H9 (cell line): ENCODE measurements around the gene AFF1. TPM values are rescaled to one million over a fixed set of nuclear protein-coding genes. Genes with fewer than 3 reads are reported as not detected.
"Not testable (repeated sequence)": the region's sequence is repeated elsewhere in the genome, so short reads cannot be mapped to it uniquely, and the experiment has no call there.

Experiments
- DNase-seq: peaks from one replicate; pipeline ENCODE4 v3.0.0-alpha.2; 2017
- H2AFZ ChIP-seq: one replicate; pipeline ENCODE4 v1.6.1; 2013; ENCODE audit warnings: mild to moderate bottlenecking, low read length, control low read depth, moderate library complexity
- H2AK5ac ChIP-seq: 2 replicates; pipeline ENCODE4 v1.6.1; 2013; ENCODE audit warnings: low read length, control low read depth, mixed read lengths; ENCODE audit not compliant: insufficient read length
- H2BK120ac ChIP-seq: one replicate; pipeline ENCODE4 v1.6.1; 2013; ENCODE audit warnings: low read depth, mild to moderate bottlenecking, low read length, control low read depth, inconsistent platforms; ENCODE audit not compliant: poor library complexity, severe bottlenecking
- H2BK12ac ChIP-seq: 2 replicates; pipeline ENCODE4 v1.6.1; 2013; ENCODE audit warnings: low read length, control low read depth, mixed read lengths, low read depth; ENCODE audit not compliant: insufficient read length
- H2BK15ac ChIP-seq: 2 replicates; pipeline ENCODE4 v1.6.1; 2013; ENCODE audit warnings: low read depth, low read length, control low read depth
- H2BK20ac ChIP-seq: one replicate; pipeline ENCODE4 v1.6.1; 2013; ENCODE audit warnings: low read depth, mild to moderate bottlenecking, low read length, control low read depth, inconsistent platforms; ENCODE audit not compliant: poor library complexity, severe bottlenecking
- H2BK5ac ChIP-seq: 2 replicates; pipeline ENCODE4 v1.6.1; 2013; ENCODE audit warnings: low read length, control low read depth, mixed read lengths; ENCODE audit not compliant: insufficient read length
- H3K14ac ChIP-seq: 2 replicates; pipeline ENCODE4 v1.6.1; 2013; ENCODE audit warnings: low read length, control low read depth; ENCODE audit not compliant: insufficient read depth
- H3K18ac ChIP-seq: 2 replicates; pipeline ENCODE4 v1.6.1; 2013; ENCODE audit warnings: low read depth, mild to moderate bottlenecking, mixed read lengths, low read length, control low read depth; ENCODE audit not compliant: insufficient read length
- H3K23ac ChIP-seq: 2 replicates; pipeline ENCODE4 v1.6.1; 2013; ENCODE audit warnings: low read length, control low read depth, mixed read lengths, low read depth; ENCODE audit not compliant: insufficient read length
- H3K23me2 ChIP-seq: 2 replicates; pipeline ENCODE4 v1.6.1; 2013; ENCODE audit warnings: low read depth, mild to moderate bottlenecking, mixed read lengths, low read length, control low read depth; ENCODE audit not compliant: insufficient read length, poor library complexity, severe bottlenecking
- H3K27ac ChIP-seq: 2 replicates; pipeline ENCODE4 v1.5.1; 2013; ENCODE audit warnings: low read length, control low read depth, mixed read lengths, low read depth; ENCODE audit not compliant: insufficient read length
- H3K27me3 ChIP-seq: 2 replicates; pipeline ENCODE4 v1.6.1; 2013; ENCODE audit warnings: low read length, control low read depth, inconsistent platforms; ENCODE audit not compliant: insufficient read depth
- H3K4ac ChIP-seq: 2 replicates; pipeline ENCODE4 v1.6.1; 2013; ENCODE audit warnings: low read depth, mild to moderate bottlenecking, control low read depth, inconsistent platforms, low read length, moderate library complexity
- H3K4me1 ChIP-seq: 2 replicates; pipeline ENCODE4 v1.6.1; 2013; ENCODE audit warnings: low read length, control low read depth, inconsistent platforms; ENCODE audit not compliant: insufficient read depth
- H3K4me2 ChIP-seq: 2 replicates; pipeline ENCODE4 v1.6.1; 2013; ENCODE audit warnings: low read length, control low read depth, mixed read lengths; ENCODE audit not compliant: insufficient read length, insufficient read depth
- H3K56ac ChIP-seq: 2 replicates; pipeline ENCODE4 v1.6.1; 2013; ENCODE audit warnings: low read depth, mild to moderate bottlenecking, mixed read lengths, low read length, control low read depth; ENCODE audit not compliant: insufficient read length
- H3K79me1 ChIP-seq: 2 replicates; pipeline ENCODE4 v1.6.1; 2013; ENCODE audit warnings: low read depth, mild to moderate bottlenecking, moderate library complexity, low read length, control low read depth, inconsistent platforms; ENCODE audit not compliant: insufficient read depth, poor library complexity, severe bottlenecking
- H3K79me2 ChIP-seq: 2 replicates; pipeline ENCODE4 v1.6.1; 2013; ENCODE audit warnings: low read length, control low read depth, inconsistent platforms; ENCODE audit not compliant: insufficient read depth
- H3K9ac ChIP-seq: 2 replicates; pipeline ENCODE4 v1.6.1; 2013; ENCODE audit warnings: low read length, control low read depth, mixed read lengths; ENCODE audit not compliant: insufficient read length; ENCODE audit errors: extremely low read depth
- H3K9me3 ChIP-seq: one replicate; pipeline ENCODE4 v1.6.1; 2013; ENCODE audit warnings: low read depth, low read length, inconsistent platforms; ENCODE audit not compliant: control insufficient read depth
- H3T11ph ChIP-seq: one replicate; pipeline ENCODE4 v1.6.1; 2013; ENCODE audit warnings: mild to moderate bottlenecking, low read length, control low read depth, inconsistent platforms
- H4K20me1 ChIP-seq: one replicate; pipeline ENCODE4 v1.6.1; 2013; ENCODE audit not compliant: control insufficient read depth, insufficient read length, insufficient read depth
- H4K5ac ChIP-seq: 2 replicates; pipeline ENCODE4 v1.6.1; 2013; ENCODE audit warnings: low read depth, mild to moderate bottlenecking, mixed read lengths, low read length, control low read depth; ENCODE audit not compliant: insufficient read length
- H4K8ac ChIP-seq: replicated peaks from 2 replicates; pipeline ENCODE4 v1.6.1; 2013; ENCODE audit warnings: low read length, control low read depth, mixed read lengths, low read depth; ENCODE audit not compliant: insufficient read length
- H4K91ac ChIP-seq: 2 replicates; pipeline ENCODE4 v1.6.1; 2013; ENCODE audit warnings: low read depth, mild to moderate bottlenecking, moderate library complexity, mixed read lengths, low read length, control low read depth; ENCODE audit not compliant: insufficient read length
- H3K27ac Mint-ChIP-seq, 3 experiments: 2 replicates in 2 of 3; 3 replicates in 1 of 3; pipeline ENCODE4 v1.8.0; 2020 to 2021; ENCODE audit warnings: mixed read lengths in 3 of 3, mild to moderate bottlenecking in 1 of 3, moderate library complexity in 1 of 3
- H3K27me3 Mint-ChIP-seq: 2 replicates; pipeline ENCODE4 v1.8.0; 2021; ENCODE audit warnings: low read depth, mild to moderate bottlenecking, moderate library complexity, mixed read lengths
- H3K36me3 Mint-ChIP-seq, 3 experiments: 2 replicates in 2 of 3; 3 replicates in 1 of 3; pipeline ENCODE4 v1.8.0; 2020 to 2021; ENCODE audit warnings: low read depth in 3 of 3, mixed read lengths in 3 of 3; ENCODE audit not compliant: insufficient read depth in 1 of 3
- H3K4me1 Mint-ChIP-seq, 2 experiments: 2 replicates each; pipeline ENCODE4 v1.8.0; 2020; ENCODE audit warnings: mixed read lengths in 2 of 2
- H3K4me3 Mint-ChIP-seq, 2 experiments: 2 replicates in 1 of 2; 3 replicates in 1 of 2; pipeline ENCODE4 v1.8.0; 2020 to 2021; ENCODE audit warnings: mild to moderate bottlenecking in 2 of 2, mixed read lengths in 2 of 2, moderate library complexity in 1 of 2
- H3K9me3 Mint-ChIP-seq, 2 experiments: 2 replicates in 1 of 2; 3 replicates in 1 of 2; pipeline ENCODE4 v1.8.0; 2020; ENCODE audit warnings: mild to moderate bottlenecking in 2 of 2, mixed read lengths in 2 of 2, moderate library complexity in 1 of 2
- WGBS: extraction: QIAGEN DNeasy Blood & Tissue Kit; methylation state at CpG from one replicate; pipeline ENCODE4 v1.1.7; 2013; ENCODE audit warnings: missing lambda C conversion rate, low lambda C conversion rate, mixed read lengths; ENCODE audit not compliant: insufficient read length; ENCODE audit errors: extremely low coverage; 5-methylcytosine and 5-hydroxymethylcytosine counted together
- total RNA-seq: library from RNA; stranded (reverse); gene quantifications from 2 replicates; pipeline ENCODE4 v1.2.1, GENCODE V29; 2021
- TF ChIP-seq, protein P1 (sequence below): fragments of 200-600 bp; sonication (generic); conservative IDR thresholded peaks from 3 replicates; pipeline ENCODE4 v1.8.0; 2021; ENCODE audit warnings: antibody characterized with exemption, mild to moderate bottlenecking

The AFF1 gene
- total RNA-seq, 1 experiment from 2014 or later = 74.5 TPM

DNA sequence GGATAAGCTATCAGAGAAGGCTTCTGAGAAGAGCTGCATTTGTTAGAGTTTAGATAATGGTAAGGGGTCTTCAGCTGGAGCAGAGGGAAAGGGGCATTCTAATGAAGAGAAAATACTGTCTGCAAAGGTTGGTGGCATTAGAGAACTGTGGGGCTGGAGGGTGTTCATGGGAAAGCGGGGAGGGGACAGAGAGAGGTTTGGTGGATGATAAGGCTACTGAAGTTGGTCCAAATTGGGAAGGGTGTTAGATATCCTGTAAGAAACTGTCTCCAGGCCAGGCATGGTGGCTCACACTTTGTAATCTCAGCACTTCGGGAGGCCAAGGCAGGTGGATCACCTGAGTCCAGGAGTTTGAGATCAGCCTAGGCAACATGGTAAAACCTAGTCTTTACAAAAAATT lies 59.9 kb downstream of the AFF1 start:
- no peak for DNase-seq
- H2BK120ac ChIP-seq = no peak overlapping the region
- WGBS = no CpG with 5 or more reads among the region's 2 CpGs

DNA sequence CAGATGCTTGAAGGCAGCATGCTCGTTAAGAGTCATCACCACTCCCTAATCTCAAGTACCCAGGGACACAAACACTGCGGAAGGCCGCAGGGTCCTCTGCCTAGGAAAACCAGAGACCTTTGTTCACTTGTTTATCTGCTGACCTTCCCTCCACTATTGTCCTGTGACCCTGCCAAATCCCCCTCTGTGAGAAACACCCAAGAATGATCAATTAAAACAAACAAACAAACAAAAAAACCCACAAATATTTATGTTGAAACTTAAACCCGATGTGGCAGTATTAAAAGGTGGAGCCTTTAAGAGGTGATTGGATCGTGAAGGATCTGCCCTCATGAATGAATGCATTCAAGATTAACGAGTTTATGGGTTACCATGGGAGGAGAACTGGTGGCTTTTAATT lies 61.7 kb downstream of the AFF1 start:
- Mint-ChIP-seq H3K27ac (peak overlapping the region; percentile 32 to 98 (median 89)), H3K36me3 (peaks cover 9 to 15% (median 12%) of the 10 kb centered on the region in 3 experiments), H3K4me1 (peaks cover 43 to 49% of the 10 kb centered on the region in 2 experiments)
- not testable (repeated sequence) for H3K23me2 ChIP-seq, H3K79me1 ChIP-seq, H3K9me3 Mint-ChIP-seq, H3K79me2 ChIP-seq, H3K27me3 Mint-ChIP-seq, H3K9ac ChIP-seq, H2BK5ac ChIP-seq, H4K20me1 ChIP-seq, H4K5ac ChIP-seq, H3K18ac ChIP-seq, H2AFZ ChIP-seq, H3K27me3 ChIP-seq, H3K56ac ChIP-seq, H4K8ac ChIP-seq, H3K4me2 ChIP-seq, H4K91ac ChIP-seq, H3K23ac ChIP-seq, DNase-seq, H3K27ac ChIP-seq, H3T11ph ChIP-seq, H2BK15ac ChIP-seq, H3K4me3 Mint-ChIP-seq, H3K14ac ChIP-seq, H3K9me3 ChIP-seq, H2AK5ac ChIP-seq, H2BK120ac ChIP-seq, H2BK12ac ChIP-seq, H2BK20ac ChIP-seq, H3K4ac ChIP-seq
- no CpG with 5 or more reads among the region's 6 CpGs for WGBS
- peaks cover 16% of the 10 kb centered on the region for H3K4me1 ChIP-seq

More for the DNA sequence above, 59.9 kb downstream of the AFF1 start:
- peaks cover 4 to 7% of the 10 kb centered on the region in 2 experiments for H3K9me3 Mint-ChIP-seq
- Histone ChIP-seq H3K23ac (no peak overlapping the region), H2BK12ac (no peak overlapping the region), H2AFZ (no peak overlapping the region), H3K56ac (no peak overlapping the region), H3K18ac (no peak overlapping the region), H3K4me2 (no peak overlapping the region), H4K20me1 (no peaks in the 10 kb centered on the region), H3K27me3 (no peaks in the 10 kb centered on the region), H3K9ac (no peak overlapping the region), H3K4ac (no peak overlapping the region), H2BK20ac (no peak overlapping the region), H3K4me1 (peaks cover 9% of the 10 kb centered on the region), H3K27ac (no peak overlapping the region), H3T11ph (no peak overlapping the region), H4K8ac (no peak overlapping the region), H3K79me1 (no peaks in the 10 kb centered on the region), H2BK15ac (no peak overlapping the region), H3K9me3 (no peaks in the 10 kb centered on the region), H2AK5ac (no peak overlapping the region), H2BK5ac (no peak overlapping the region), H3K23me2 (no peaks in the 10 kb centered on the region), H4K5ac (no peak overlapping the region), H4K91ac (no peak overlapping the region), H3K79me2 (peaks cover 3% of the 10 kb centered on the region; the same call in 1 of the 2 replicates), H3K14ac (no peak overlapping the region)
- TF ChIP-seq, protein P1, sequence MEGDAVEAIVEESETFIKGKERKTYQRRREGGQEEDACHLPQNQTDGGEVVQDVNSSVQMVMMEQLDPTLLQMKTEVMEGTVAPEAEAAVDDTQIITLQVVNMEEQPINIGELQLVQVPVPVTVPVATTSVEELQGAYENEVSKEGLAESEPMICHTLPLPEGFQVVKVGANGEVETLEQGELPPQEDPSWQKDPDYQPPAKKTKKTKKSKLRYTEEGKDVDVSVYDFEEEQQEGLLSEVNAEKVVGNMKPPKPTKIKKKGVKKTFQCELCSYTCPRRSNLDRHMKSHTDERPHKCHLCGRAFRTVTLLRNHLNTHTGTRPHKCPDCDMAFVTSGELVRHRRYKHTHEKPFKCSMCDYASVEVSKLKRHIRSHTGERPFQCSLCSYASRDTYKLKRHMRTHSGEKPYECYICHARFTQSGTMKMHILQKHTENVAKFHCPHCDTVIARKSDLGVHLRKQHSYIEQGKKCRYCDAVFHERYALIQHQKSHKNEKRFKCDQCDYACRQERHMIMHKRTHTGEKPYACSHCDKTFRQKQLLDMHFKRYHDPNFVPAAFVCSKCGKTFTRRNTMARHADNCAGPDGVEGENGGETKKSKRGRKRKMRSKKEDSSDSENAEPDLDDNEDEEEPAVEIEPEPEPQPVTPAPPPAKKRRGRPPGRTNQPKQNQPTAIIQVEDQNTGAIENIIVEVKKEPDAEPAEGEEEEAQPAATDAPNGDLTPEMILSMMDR = no peak
- H3K4me1 Mint-ChIP-seq = peaks cover 30 to 34% of the 10 kb centered on the region in 2 experiments
- H3K4me3 Mint-ChIP-seq = no peak overlapping the region
- H3K36me3 Mint-ChIP-seq = peaks cover 12 to 16% (median 12%) of the 10 kb centered on the region in 3 experiments
- H3K27ac Mint-ChIP-seq = peak overlapping the region; percentile 32 to 72 (median 42); a peak in 5 of 7 replicates
- H3K27me3 Mint-ChIP-seq = no peaks in the 10 kb centered on the region
